Endothelial cell of umbilical vein (primary cell): ENCODE results near the gene SPAG16. TPM values are rescaled to one million over a fixed set of nuclear protein-coding genes. Genes with fewer than 3 reads are reported as not detected.

ENCODE experiments used
- BruUV-seq: library from RNA; stranded (reverse); fragments of 400-500 nt; replicated peaks from 2 replicates; lab custom pipeline; 2021; lab: Mats Ljungman, UMichigan
- CTCF ChIA-PET: fragments of 300-600, 350-600 bp; sonication (Branson Sonifier 250); formaldehyde crosslinking; loops from one replicate; lab custom pipeline; 2021; ENCODE audit warnings: antibody characterized with exemption, inconsistent platforms; lab: Charles Lee
- POLR2A ChIA-PET: fragments of 300-600, 350-600 bp; sonication (Branson Sonifier 250); formaldehyde crosslinking; loops from one replicate; lab custom pipeline; 2021; ENCODE audit warnings: antibody characterized with exemption, inconsistent platforms; lab: Charles Lee
- DNase-seq: peaks from one replicate; pipeline ENCODE4 v3.0.0-alpha.2; 2011; ENCODE audit warnings: low read depth, low spot score
- FAIRE-seq: peaks from 2 replicates; lab custom pipeline; 2011; peaks lifted over from hg19 to GRCh38; lab: Jason Lieb, UNC
- H2AFZ ChIP-seq: 2 replicates; pipeline ENCODE4 v1.6.0; 2012; ENCODE audit warnings: low read depth, low read length, control low read depth, inconsistent platforms
- H3K27ac ChIP-seq: 2 replicates; pipeline ENCODE4 v1.5.1; 2011; ENCODE audit warnings: low read depth, mild to moderate bottlenecking, control low read depth, low read length, moderate library complexity; ENCODE audit not compliant: insufficient read depth
- H3K27me3 ChIP-seq, 2 experiments: 2 replicates each; pipeline versions ENCODE4 v1.6.0 to v1.6.1; 2011; ENCODE audit warnings: low read length in 2 of 2, mixed read lengths in 1 of 2; ENCODE audit not compliant: control insufficient read depth in 2 of 2, insufficient read depth in 2 of 2
- H3K36me3 ChIP-seq, 2 experiments: 2 replicates in 1 of 2; 3 replicates in 1 of 2; pipeline ENCODE4 v1.5.1; 2011; ENCODE audit warnings: low read length in 2 of 2, mild to moderate bottlenecking in 1 of 2, moderate library complexity in 1 of 2; ENCODE audit not compliant: control insufficient read depth in 2 of 2, insufficient read depth in 2 of 2; ENCODE audit errors: extremely low read depth in 1 of 2
- H3K4me1 ChIP-seq: 3 replicates; pipeline ENCODE4 v1.5.1; 2011; ENCODE audit warnings: mild to moderate bottlenecking, low read length; ENCODE audit not compliant: control insufficient read depth, insufficient read depth; ENCODE audit errors: extremely low read depth
- H3K4me2 ChIP-seq: 2 replicates; pipeline ENCODE4 v1.6.1; 2011; ENCODE audit warnings: low read length, control low read depth, mixed read lengths; ENCODE audit not compliant: insufficient read depth
- H3K4me3 ChIP-seq, 3 experiments: fragments of 200-600 bp in 1 of 3; sonication (generic), shearing (Covaris generic) in 1 of 3; replicated peaks in 1 of 3; 2 replicates each; pipeline ENCODE4 v1.5.1; 2011 to 2016; ENCODE audit warnings: control low read depth in 3 of 3, low read length in 3 of 3, mild to moderate bottlenecking in 2 of 3, inconsistent platforms in 1 of 3, low read depth in 1 of 3, moderate library complexity in 1 of 3; ENCODE audit not compliant: insufficient read depth in 1 of 3
- H3K79me2 ChIP-seq: 2 replicates; pipeline ENCODE4 v1.6.0; 2012; ENCODE audit warnings: low read length, inconsistent platforms; ENCODE audit not compliant: control insufficient read depth, insufficient read depth
- H3K9ac ChIP-seq: replicated peaks from 2 replicates; pipeline ENCODE3; 2011; ENCODE audit warnings: low read length, control low read depth; ENCODE audit not compliant: insufficient read depth; ENCODE audit errors: extremely low read depth
- H3K9me1 ChIP-seq: replicated peaks from 3 replicates; pipeline ENCODE4 v1.6.0; 2011; ENCODE audit warnings: mild to moderate bottlenecking, low read length; ENCODE audit not compliant: control insufficient read depth, insufficient read depth; ENCODE audit errors: extremely low read depth
- H3K9me3 ChIP-seq: replicated peaks from 2 replicates; pipeline ENCODE4 v1.5.1; 2012; ENCODE audit warnings: low read length, inconsistent platforms; ENCODE audit not compliant: control insufficient read depth, insufficient read depth
- H4K20me1 ChIP-seq: replicated peaks from 2 replicates; pipeline ENCODE3; 2011; ENCODE audit warnings: mild to moderate bottlenecking, low read length; ENCODE audit not compliant: control insufficient read depth, insufficient read depth; ENCODE audit errors: extremely low read depth
- CTCF ChIP-seq, 2 donors: IDR thresholded peaks; 1 replicate in 1 of 2; 2 replicates in 1 of 2; pipeline ENCODE4 v1.5.1; 2011; ENCODE audit warnings: low read length in 2 of 2, mild to moderate bottlenecking in 2 of 2, moderate library complexity in 2 of 2, control low read depth in 1 of 2, inconsistent platforms in 1 of 2, low read depth in 1 of 2; ENCODE audit not compliant: insufficient read depth in 1 of 2; ENCODE audit errors: extremely low read depth in 1 of 2
- EZH2 ChIP-seq: IDR thresholded peaks from 2 replicates; pipeline ENCODE4 v1.6.1; 2012; ENCODE audit warnings: borderline replicate concordance, low read depth, mild to moderate bottlenecking, moderate library complexity, low read length, inconsistent platforms; ENCODE audit not compliant: severe bottlenecking
- FOS ChIP-seq: IDR thresholded peaks from 2 replicates; pipeline ENCODE4 v1.6.1; 2011; ENCODE audit warnings: mild to moderate bottlenecking, low read length, moderate library complexity, borderline replicate concordance; ENCODE audit not compliant: insufficient read depth
- GATA2 ChIP-seq: IDR thresholded peaks from 2 replicates; pipeline ENCODE4 v1.7.0; 2011; ENCODE audit warnings: low read depth, mild to moderate bottlenecking, moderate library complexity, mixed read lengths, low read length; ENCODE audit not compliant: insufficient read length, insufficient read depth
- JUN ChIP-seq: IDR thresholded peaks from 2 replicates; pipeline ENCODE4 v1.6.1; 2011; ENCODE audit warnings: borderline replicate concordance, low read depth; ENCODE audit not compliant: insufficient read length, insufficient read depth
- MAX ChIP-seq: IDR thresholded peaks from 2 replicates; pipeline ENCODE4 v1.6.1; 2011; ENCODE audit not compliant: insufficient read depth, insufficient read length
- MYC ChIP-seq: IDR thresholded peaks from one replicate; pipeline ENCODE4 v1.6.1; 2011; ENCODE audit warnings: mild to moderate bottlenecking, low read depth, low read length
- POLR2A ChIP-seq: IDR thresholded peaks from 2 replicates; pipeline ENCODE4 v1.6.1; 2012; ENCODE audit warnings: low read depth, mild to moderate bottlenecking, control low read depth, low read length
- POLR2AphosphoS5 ChIP-seq: IDR thresholded peaks from 2 replicates; pipeline ENCODE4 v1.6.1; 2012; ENCODE audit warnings: low read depth, mild to moderate bottlenecking, control low read depth, low read length, moderate library complexity; ENCODE audit not compliant: insufficient read depth
- dilution Hi-C: fragments of 300-500 bp; cut with MboI; formaldehyde crosslinking; loops from one replicate; pipeline ENCODE4 v1.15.0; 2019; ENCODE audit warnings: low sequenced_read_pairs; ENCODE audit not compliant: extremely low pct_ligation_motif_present
- intact Hi-C: fragments of 100-400 bp; cut with micrococcal nuclease; formaldehyde crosslinking; loops from one replicate; pipeline ENCODE4 v1.10.0; 2022
- polyA plus RNA-seq, 4 experiments: library from polyadenylated mRNA; depleted of rRNA in 3 of 4; stranded (reverse) in 3 of 4; unstranded in 1 of 4; fragments of >200 nt; gene quantifications; 2 replicates each; pipeline versions ENCODE4 v1.2.1 to v1.2.3, GENCODE V29; 2011 to 2012; ENCODE audit warnings: missing spikeins in 1 of 4
- total RNA-seq: library from RNA; stranded (reverse); gene quantifications from 2 replicates; pipeline ENCODE4 v1.2.3, GENCODE V29; 2021

The SPAG16 gene
- total and polyA plus RNA-seq, 2 donors (not counting 3 experiments of a cell fraction or from before 2014, with no cell fraction given) = 4.0 to 7.7 TPM

GRCh38 chr2:214215107-214215506 is 930.8 kb downstream of the SPAG16 start:
- BruUV-seq = no TSS peak
- no peak overlapping the region for H3K4me2 ChIP-seq
- H3K9me1 ChIP-seq = no peaks in the 10 kb centered on the region
- no peak for DNase-seq
- CTCF ChIA-PET = no interaction called here
- H3K4me3 ChIP-seq = no peak overlapping the region
- no peak for FAIRE-seq
- dilution Hi-C loops (no loop called here), intact Hi-C loops (no loop called here)
- no peak overlapping the region for H2AFZ ChIP-seq
- no peaks in the 10 kb centered on the region for H3K36me3 ChIP-seq
- H3K79me2 ChIP-seq = no peaks in the 10 kb centered on the region
- H3K9me3 ChIP-seq = no peaks in the 10 kb centered on the region
- no peak overlapping the region for H3K9ac ChIP-seq
- H3K27ac ChIP-seq = no peak overlapping the region
- TF ChIP-seq FOS (no peak), MYC (no peak), JUN (no peak), EZH2 (no peak), POLR2AphosphoS5 (no peak), MAX (no peak), CTCF (IDR thresholded peaks at IDR 0.05; ENCODE audit: extremely low read depth in 1 of 2, insufficient read depth in 1 of 2, low read depth in 1 of 2, low read length in 2 of 2) (no peak), POLR2A (no peak), GATA2 (no peak)
- H4K20me1 ChIP-seq = no peaks in the 10 kb centered on the region
- no peaks in the 10 kb centered on the region for H3K27me3 ChIP-seq
- no peaks in the 10 kb centered on the region for H3K4me1 ChIP-seq
- POLR2A ChIA-PET = no interaction called here
